ENCODE measurements around the gene TLN1. TPM values are rescaled to one million over a fixed set of nuclear protein-coding genes. Genes with fewer than 3 reads are reported as not detected.

The TLN1 gene
- total and polyA plus RNA-seq, 10 of the 15 experiments (the other 5 are each of a cell fraction or from before 2014, with no cell fraction given) = 11.6 to 305 (median 71.9) TPM

GRCh38 chr9:35658968-35659220, 73.1 kb downstream of the TLN1 start:
- WGBS (ENCODE audit: insufficient coverage, insufficient replicate concordance, low lambda C conversion rate, missing lambda C conversion rate) = 0% methylated on average over 2 of the region's 2 CpGs
- ATAC-seq (peak; percentile 4), FAIRE-seq (no peak), DNase-seq (ENCODE audit: low read depth, low spot score) (no peak)
- Histone ChIP-seq H4K20me1 (ENCODE audit: control insufficient read depth, insufficient read depth) (no peaks in the 10 kb centered on the region), H3K79me2 (ENCODE audit: control insufficient read depth, insufficient read depth, low read length) (peaks cover 30% of the 10 kb centered on the region), H3K9ac (ENCODE audit: control insufficient read depth, insufficient read depth, low read length) (peak overlapping the region; percentile 78), H3K27me3 (replicated peaks in 1 of 2; ENCODE audit: control insufficient read depth in 2 of 2, insufficient read depth in 2 of 2, low read length in 1 of 2) (no peaks in the 10 kb centered on the region), H3K4me2 (ENCODE audit: control insufficient read depth, insufficient read depth) (peak overlapping the region; percentile 95), H3K4me1 (ENCODE audit: control insufficient read depth, insufficient read depth, low read length) (peaks cover 32% of the 10 kb centered on the region), H2AFZ (ENCODE audit: control insufficient read depth, low read depth, low read length) (peak overlapping the region; percentile 64; the same call in 1 of the 2 replicates), H3K36me3 (ENCODE audit: control insufficient read depth in 2 of 2, insufficient read depth in 2 of 2, low read length in 1 of 2) (peaks cover 6 to 9% of the 10 kb centered on the region in 2 experiments; a peak in 3 of 4 replicates), H3K27ac (ENCODE audit: control insufficient read depth, insufficient read depth) (peak overlapping the region; percentile 90), H3K4me3 (peak overlapping the region; percentile 85), H3K9me3 (replicated peaks; ENCODE audit: control insufficient read depth, insufficient read depth, low read length) (no peaks in the 10 kb centered on the region)
- ChIA-PET CTCF (interaction anchor here (0.5 to 13.5 kb wide), 16 partner anchors 11 to 224 kb away, joined by 3 to 227 read pairs (median 6); partner anchors contain the start of genes CREB3, GBA2, RGP1 and TLN1), SMC1A (ENCODE audit: uncharacterized antibody, unreplicated experiment) (interaction anchor here (0.8 to 12.5 kb wide), 9 partner anchors 12 to 224 kb away, joined by 3 to 145 read pairs (median 3); partner anchors contain the start of genes CREB3, SIT1 and TLN1), RAD21 (ENCODE audit: unreplicated experiment) (interaction anchor here (0.8 to 5.2 kb wide), 11 partner anchors 11 to 543 kb away, joined by 3 to 60 read pairs (median 6); partner anchors contain the start of genes ATOSB, CREB3, TESK1 and TLN1), POLR2A (interaction anchor here (0.9 to 10.9 kb wide), 9 partner anchors 10 to 119 kb away, joined by 3 to 163 read pairs (median 7); partner anchors contain the start of genes CD72, CREB3, SIT1 and TESK1)
- intact Hi-C loops (cut with micrococcal nuclease; ENCODE audit: unreplicated experiment) = loop anchor here (1.0 to 10.0 kb wide), 3 partner anchors 55 to 166 kb away; partner anchors contain the start of genes FAM221B and TMEM8B
- BruUV-seq (replicated peaks) = no TSS peak
- in situ Hi-C loops (cut with MboI) = no loop called here
- no peak for TF ChIP-seq CTCF (IDR thresholded peaks at IDR 0.05 in 2 of 3, conservative IDR thresholded peaks at IDR 0.05 in 1 of 3; ENCODE audit: control insufficient read depth in 2 of 3, extremely low read depth in 1 of 3, insufficient read depth in 1 of 3, low read depth in 3 of 3, low read length in 3 of 3)
- TF ChIP-seq NR2C1 (IDR thresholded peaks at IDR 0.05) = no peak
- no peak for TF ChIP-seq IRF5 (IDR thresholded peaks at IDR 0.05; ENCODE audit: borderline replicate concordance)
- no peak for TF ChIP-seq EGR1 (IDR thresholded peaks at IDR 0.05; ENCODE audit: borderline replicate concordance in 1 of 2, low read depth in 2 of 2, low read length in 2 of 2)
- no peak for TF ChIP-seq RB1 (IDR thresholded peaks at IDR 0.05; ENCODE audit: borderline replicate concordance)
- TF ChIP-seq NRF1 (conservative IDR thresholded peaks at IDR 0.05; ENCODE audit: low read depth, low read length) = no peak
- TF ChIP-seq RBBP5 (conservative IDR thresholded peaks at IDR 0.05) = no peak
- TF ChIP-seq ZBTB4 (CRISPR knock-in tag; IDR thresholded peaks at IDR 0.05) = no peak
- TF ChIP-seq CBFB (IDR thresholded peaks at IDR 0.05; ENCODE audit: low read depth) = no peak
- TF ChIP-seq POLR2AphosphoS5 (IDR thresholded peaks at IDR 0.05; ENCODE audit: low read length) = no peak
- TF ChIP-seq CUX1 (IDR thresholded peaks at IDR 0.05; ENCODE audit: insufficient replicate concordance, low read depth, low read length) = no peak
- TF ChIP-seq PML (IDR thresholded peaks at IDR 0.05; ENCODE audit: low read length) = no peak
